CD14-positive monocyte (primary cell): Measurements from ENCODE around the gene VCAN. TPM values are rescaled to one million over a fixed set of nuclear protein-coding genes. Genes with fewer than 3 reads are reported as not detected.

Experiments used
- DNase-seq, 3 donors: peaks; one replicate each; pipeline ENCODE4 v3.0.0-alpha.2; 2011 to 2022
- H2AFZ ChIP-seq: 2 replicates; pipeline ENCODE4 v1.6.0; 2012; ENCODE audit warnings: mild to moderate bottlenecking, low read depth, low read length, inconsistent platforms; ENCODE audit not compliant: insufficient read depth, poor library complexity, severe bottlenecking
- H3K27ac ChIP-seq, 2 donors: 1 replicate in 1 of 2; 2 replicates in 1 of 2; pipeline ENCODE4 v1.5.1; 2012 to 2013; ENCODE audit warnings: low read length in 2 of 2, control low read depth in 1 of 2, inconsistent platforms in 1 of 2, low read depth in 1 of 2, mild to moderate bottlenecking in 1 of 2
- H3K27me3 ChIP-seq, 2 donors: one replicate each; pipeline versions ENCODE4 v1.6.0 to v1.6.1; 2011 to 2013; ENCODE audit warnings: low read length in 2 of 2; ENCODE audit not compliant: control insufficient read depth in 2 of 2, insufficient read depth in 2 of 2
- H3K36me3 ChIP-seq, 2 donors: replicated peaks in 1 of 2; 1 replicate in 1 of 2; 2 replicates in 1 of 2; pipeline versions ENCODE4 v1.5.1 to v1.6.1; 2012 to 2013; ENCODE audit warnings: low read length in 2 of 2, control low read depth in 1 of 2, inconsistent platforms in 1 of 2, mild to moderate bottlenecking in 1 of 2; ENCODE audit not compliant: insufficient read depth in 2 of 2, control insufficient read depth in 1 of 2
- H3K4me1 ChIP-seq, 2 donors: 1 replicate in 1 of 2; 2 replicates in 1 of 2; pipeline versions ENCODE4 v1.5.1 to v1.6.1; 2012 to 2013; ENCODE audit warnings: low read length in 2 of 2, control low read depth in 1 of 2, inconsistent platforms in 1 of 2, mild to moderate bottlenecking in 1 of 2, moderate library complexity in 1 of 2; ENCODE audit not compliant: insufficient read depth in 2 of 2, control insufficient read depth in 1 of 2
- H3K4me2 ChIP-seq: replicated peaks from 2 replicates; pipeline ENCODE3; 2012; ENCODE audit warnings: low read length, moderate library complexity, mild to moderate bottlenecking; ENCODE audit not compliant: poor library complexity, severe bottlenecking; ENCODE audit errors: extremely low read depth
- H3K4me3 ChIP-seq, 3 experiments: fragments of 200-600 bp in 1 of 3; sonication (generic) in 1 of 3; replicated peaks in 1 of 3; 1 replicate in 2 of 3; 2 replicates in 1 of 3; pipeline ENCODE4 v1.5.1; 2011 to 2013; ENCODE audit warnings: low read length in 3 of 3, mild to moderate bottlenecking in 3 of 3, control low read depth in 2 of 3, low read depth in 2 of 3, inconsistent platforms in 1 of 3, moderate library complexity in 1 of 3
- H3K79me2 ChIP-seq: 2 replicates; pipeline ENCODE4 v1.6.0; 2012; ENCODE audit warnings: mild to moderate bottlenecking, control low read depth, inconsistent platforms, low read length, moderate library complexity; ENCODE audit not compliant: insufficient read depth
- H3K9ac ChIP-seq: 2 replicates; pipeline ENCODE4 v1.6.0; 2017; ENCODE audit warnings: low read length, mild to moderate bottlenecking; ENCODE audit not compliant: insufficient read depth, poor library complexity, severe bottlenecking
- H3K9me3 ChIP-seq, 2 donors: replicated peaks in 1 of 2; 1 replicate in 1 of 2; 2 replicates in 1 of 2; pipeline versions ENCODE4 v1.5.1 to v1.6.1; 2012 to 2013; ENCODE audit warnings: low read length in 2 of 2, control low read depth in 1 of 2; ENCODE audit not compliant: control insufficient read depth in 1 of 2, insufficient read depth in 1 of 2
- H4K20me1 ChIP-seq: 2 replicates; pipeline ENCODE4 v1.6.0; 2012; ENCODE audit warnings: mild to moderate bottlenecking, low read length, control low read depth, moderate library complexity; ENCODE audit not compliant: insufficient read depth
- H3K27ac Mint-ChIP-seq, 7 donors: one replicate each; pipeline ENCODE4 v1.8.0; 2020; ENCODE audit warnings: mild to moderate bottlenecking in 7 of 7, mixed read lengths in 7 of 7, moderate library complexity in 6 of 7, inconsistent platforms in 2 of 7
- H3K27me3 Mint-ChIP-seq, 3 donors: one replicate each; pipeline ENCODE4 v1.8.0; 2021 to 2022; ENCODE audit warnings: low read depth in 3 of 3, mild to moderate bottlenecking in 3 of 3, mixed read lengths in 3 of 3, moderate library complexity in 3 of 3, inconsistent platforms in 1 of 3
- H3K36me3 Mint-ChIP-seq, 2 donors: one replicate each; pipeline ENCODE4 v1.8.0; 2020; ENCODE audit warnings: mixed read lengths in 2 of 2, inconsistent platforms in 1 of 2, mild to moderate bottlenecking in 1 of 2
- H3K4me1 Mint-ChIP-seq: one replicate; pipeline ENCODE4 v1.8.0; 2020; ENCODE audit warnings: mild to moderate bottlenecking, mixed read lengths
- H3K4me3 Mint-ChIP-seq, 2 donors: one replicate each; pipeline ENCODE4 v1.8.0; 2020; ENCODE audit warnings: mild to moderate bottlenecking in 2 of 2, mixed read lengths in 2 of 2, moderate library complexity in 1 of 2
- H3K9me3 Mint-ChIP-seq, 7 donors: one replicate each; pipeline ENCODE4 v1.8.0; 2020 to 2022; ENCODE audit warnings: mixed read lengths in 7 of 7, mild to moderate bottlenecking in 6 of 7, moderate library complexity in 6 of 7, inconsistent platforms in 2 of 7
- WGBS: methylation state at CpG from one replicate; pipeline ENCODE4 v1.1.5; 2013; ENCODE audit warnings: missing lambda C conversion rate; ENCODE audit not compliant: insufficient coverage; 5-methylcytosine and 5-hydroxymethylcytosine counted together
- intact Hi-C, 2 donors: fragments of 100-400 bp; cut with micrococcal nuclease; formaldehyde crosslinking; loops; one replicate each; pipeline versions ENCODE4 v1.15.0 to v1.15.1; 2023
- polyA plus RNA-seq, 3 donors: library from polyadenylated mRNA; depleted of rRNA in 1 of 3; unstranded in 2 of 3; stranded (reverse) in 1 of 3; fragments of 300-500 nt in 2 of 3; fragments of >200 nt in 1 of 3; fragmentation: Illumina TruSeq in 2 of 3; gene quantifications; 1 replicate in 2 of 3; 2 replicates in 1 of 3; pipeline ENCODE4 v1.2.3, GENCODE V29; 2012 to 2021
- TF ChIP-seq, protein P1 (sequence below): fragments of 200-600 bp; IDR thresholded peaks from one replicate; pipeline ENCODE4 v1.8.0; 2022; ENCODE audit warnings: antibody characterized with exemption, mild to moderate bottlenecking

Gene VCAN
- polyA plus RNA-seq, 3 donors = 417 to 844 (median 630) TPM

- Histone ChIP-seq H3K4me3 (no peak overlapping the region), H2AFZ (no peak overlapping the region), H3K9me3 (no peaks in the 10 kb centered on the region), H4K20me1 (peaks cover 100% of the 10 kb centered on the region), H3K79me2 (peaks cover 25% of the 10 kb centered on the region), H3K27me3 (no peaks in the 10 kb centered on the region), H3K9ac (no peak overlapping the region), H3K36me3 (peaks cover 91 to 99% of the 10 kb centered on the region in 2 donors), H3K4me2 (no peak overlapping the region), H3K4me1 (peaks cover 2 to 4% of the 10 kb centered on the region in 2 donors), H3K27ac (no peak overlapping the region)
- TF ChIP-seq, protein P1, sequence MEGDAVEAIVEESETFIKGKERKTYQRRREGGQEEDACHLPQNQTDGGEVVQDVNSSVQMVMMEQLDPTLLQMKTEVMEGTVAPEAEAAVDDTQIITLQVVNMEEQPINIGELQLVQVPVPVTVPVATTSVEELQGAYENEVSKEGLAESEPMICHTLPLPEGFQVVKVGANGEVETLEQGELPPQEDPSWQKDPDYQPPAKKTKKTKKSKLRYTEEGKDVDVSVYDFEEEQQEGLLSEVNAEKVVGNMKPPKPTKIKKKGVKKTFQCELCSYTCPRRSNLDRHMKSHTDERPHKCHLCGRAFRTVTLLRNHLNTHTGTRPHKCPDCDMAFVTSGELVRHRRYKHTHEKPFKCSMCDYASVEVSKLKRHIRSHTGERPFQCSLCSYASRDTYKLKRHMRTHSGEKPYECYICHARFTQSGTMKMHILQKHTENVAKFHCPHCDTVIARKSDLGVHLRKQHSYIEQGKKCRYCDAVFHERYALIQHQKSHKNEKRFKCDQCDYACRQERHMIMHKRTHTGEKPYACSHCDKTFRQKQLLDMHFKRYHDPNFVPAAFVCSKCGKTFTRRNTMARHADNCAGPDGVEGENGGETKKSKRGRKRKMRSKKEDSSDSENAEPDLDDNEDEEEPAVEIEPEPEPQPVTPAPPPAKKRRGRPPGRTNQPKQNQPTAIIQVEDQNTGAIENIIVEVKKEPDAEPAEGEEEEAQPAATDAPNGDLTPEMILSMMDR = no peak
- no peaks in the 10 kb centered on the region for H3K27me3 Mint-ChIP-seq
- H3K4me3 Mint-ChIP-seq = no peak overlapping the region
- peaks cover 67 to 89% of the 10 kb centered on the region in 2 donors for H3K36me3 Mint-ChIP-seq
- intact Hi-C loops = no loop called here
- H3K27ac Mint-ChIP-seq = no peak overlapping the region
- H3K9me3 Mint-ChIP-seq = peaks cover 0 to 4% (median 0%) of the 10 kb centered on the region in 7 donors
- 100% methylated on average over 1 of the region's 2 CpGs for WGBS
- H3K4me1 Mint-ChIP-seq = peaks cover 11% of the 10 kb centered on the region
- no peak for DNase-seq
Measured at GRCh38 chr5:83524991-83525390, 53.4 kb downstream of the VCAN start.

DNA sequence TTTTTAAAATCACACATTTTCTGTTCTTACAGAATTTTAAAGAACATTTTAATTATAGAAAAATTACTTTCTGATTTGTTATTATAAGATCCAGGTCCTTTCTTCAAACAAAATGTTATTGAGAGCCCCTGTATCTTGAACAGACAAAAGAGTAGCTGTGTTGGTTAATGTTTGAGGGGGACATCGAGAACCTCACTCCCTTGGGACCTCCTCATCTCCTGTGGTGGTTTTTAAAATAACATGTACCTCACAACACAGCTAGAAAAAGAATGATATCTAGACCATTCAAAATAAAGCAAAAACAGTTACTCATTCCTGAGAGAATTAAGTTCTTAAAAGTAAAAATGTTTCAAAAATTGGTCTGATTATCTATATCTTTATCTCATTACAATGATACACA lies 54.7 kb downstream of the VCAN start:
- Histone ChIP-seq H3K4me1 (peaks cover 2 to 4% of the 10 kb centered on the region in 2 donors), H3K9me3 (no peaks in the 10 kb centered on the region), H2AFZ (no peak overlapping the region), H4K20me1 (peaks cover 100% of the 10 kb centered on the region), H3K27me3 (no peaks in the 10 kb centered on the region), H3K4me2 (no peak overlapping the region), H3K9ac (no peak overlapping the region), H3K79me2 (peaks cover 31% of the 10 kb centered on the region), H3K27ac (no peak overlapping the region), H3K4me3 (no peak overlapping the region), H3K36me3 (peaks cover 91 to 99% of the 10 kb centered on the region in 2 donors)
- intact Hi-C loops = no loop called here
- no peak for DNase-seq
- Mint-ChIP-seq H3K4me1 (peaks cover 13% of the 10 kb centered on the region), H3K27ac (peak overlapping the region in 1 of 7 donors; percentile 72), H3K36me3 (peaks cover 67 to 89% of the 10 kb centered on the region in 2 donors), H3K4me3 (no peak overlapping the region), H3K27me3 (peaks cover 0 to 1% (median 0%) of the 10 kb centered on the region in 3 donors), H3K9me3 (peaks cover 0 to 2% (median 0%) of the 10 kb centered on the region in 7 donors)
- TF ChIP-seq, protein P1 = no peak
- no CpG with 5 or more reads among the region's 1 CpG for WGBS
